Naive thymus-derived CD8-positive, alpha-beta T cell (primary cell): ENCODE measurements around the gene SLC39A13. TPM values are rescaled to one million over a fixed set of nuclear protein-coding genes. Genes with fewer than 3 reads are reported as not detected.

Source experiments
- ATAC-seq, 2 donors: fragments of 150-1000 bp; cut with Tn5 transposase in 1 of 2; sonication (Bioruptor Pico), chemical (Tn5 transposase) in 1 of 2; 1 replicate in 1 of 2; 2 replicates in 1 of 2; pipeline ENCODE4 v1.10.0; 2021; ENCODE audit warnings: mild to moderate bottlenecking in 2 of 2, moderate library complexity in 2 of 2
- POLR2A ChIA-PET: fragments of 350-600 bp; sonication (Branson Sonifier 250); formaldehyde crosslinking; loops from one replicate; lab custom pipeline; 2021; ENCODE audit warnings: antibody characterized with exemption; lab: Charles Lee
- DNase-seq, 10 donors: peaks; one replicate each; pipeline versions ENCODE4 v3.0.0 to v3.0.0-alpha.2; 2020 to 2022
- H3K27ac Mint-ChIP-seq, 10 donors: one replicate each; pipeline ENCODE4 v1.8.0; 2020 to 2022; ENCODE audit warnings: mild to moderate bottlenecking in 10 of 10, mixed read lengths in 10 of 10, moderate library complexity in 4 of 10, inconsistent platforms in 1 of 10
- H3K27me3 Mint-ChIP-seq, 5 donors: one replicate each; pipeline ENCODE4 v1.8.0; 2021 to 2022; ENCODE audit warnings: mixed read lengths in 5 of 5
- H3K36me3 Mint-ChIP-seq, 3 donors: one replicate each; pipeline ENCODE4 v1.8.0; 2020 to 2022; ENCODE audit warnings: mixed read lengths in 3 of 3, mild to moderate bottlenecking in 2 of 3, inconsistent platforms in 1 of 3
- H3K4me1 Mint-ChIP-seq, 4 donors: one replicate each; pipeline ENCODE4 v1.8.0; 2021 to 2022; ENCODE audit warnings: mixed read lengths in 4 of 4
- H3K4me3 Mint-ChIP-seq, 10 donors: one replicate each; pipeline ENCODE4 v1.8.0; 2020 to 2022; ENCODE audit warnings: mild to moderate bottlenecking in 10 of 10, mixed read lengths in 10 of 10, moderate library complexity in 6 of 10, inconsistent platforms in 1 of 10
- H3K9me3 Mint-ChIP-seq, 9 donors: one replicate each; pipeline ENCODE4 v1.8.0; 2020 to 2022; ENCODE audit warnings: mixed read lengths in 9 of 9, mild to moderate bottlenecking in 3 of 9, inconsistent platforms in 1 of 9, moderate library complexity in 1 of 9
- polyA plus RNA-seq, 3 donors: library from polyadenylated mRNA; unstranded; fragments of 300-500 nt; fragmentation: Illumina TruSeq; gene quantifications; one replicate each; pipeline ENCODE4 v1.2.3, GENCODE V29; 2021
- total RNA-seq, 8 experiments: library from RNA in 2 of 8; stranded (reverse) in 2 of 8; gene quantifications; one replicate each; pipeline ENCODE4 v1.2.3 and lab custom pipeline; 2021 to 2026

The SLC39A13 gene
- total and polyA plus RNA-seq, 5 experiments from 2014 or later = 23.8 to 63.9 (median 41.9) TPM

GRCh38 chr11:47394322-47395222 is 13.8 kb upstream of the SLC39A13 start:
- peak overlapping the region; percentile 91 to 96 (median 94) for H3K27ac Mint-ChIP-seq
- POLR2A ChIA-PET = interaction anchor here (0.6 to 11.0 kb wide), 15 partner anchors 7 to 184 kb away, joined by 3 to 147 read pairs (median 4); partner anchors contain the start of genes ACP2, DDB2, KBTBD4 and NDUFS3
- H3K4me1 Mint-ChIP-seq = peaks cover 21 to 83% (median 68%) of the 10 kb centered on the region in 4 donors
- DNase-seq (peak in 6 of 10 donors; percentile 16 to 64 (median 40)), ATAC-seq (peak; percentile 81 to 90)
- H3K4me3 Mint-ChIP-seq = peak overlapping the region; percentile 59 to 85 (median 74)
- no peaks in the 10 kb centered on the region for H3K36me3 Mint-ChIP-seq
- no peaks in the 10 kb centered on the region for H3K9me3 Mint-ChIP-seq
- no peaks in the 10 kb centered on the region for H3K27me3 Mint-ChIP-seq

GRCh38 chr11:47395223-47396048 is 13.0 kb upstream of the SLC39A13 start:
- ATAC-seq (no peak), DNase-seq (no peak)
- H3K36me3 Mint-ChIP-seq = no peaks in the 10 kb centered on the region
- peaks cover 23 to 79% (median 65%) of the 10 kb centered on the region in 4 donors for H3K4me1 Mint-ChIP-seq
- H3K4me3 Mint-ChIP-seq = peak overlapping the region; percentile 36 to 82 (median 74)
- no peaks in the 10 kb centered on the region for H3K27me3 Mint-ChIP-seq
- no peaks in the 10 kb centered on the region for H3K9me3 Mint-ChIP-seq
- POLR2A ChIA-PET = interaction anchor here (1.0 to 11.0 kb wide), 13 partner anchors 6 to 183 kb away, joined by 3 to 147 read pairs (median 5); partner anchors contain the start of genes KBTBD4, NDUFS3, PSMC3 and SLC39A13
- H3K27ac Mint-ChIP-seq = peak overlapping the region; percentile 91 to 96 (median 94)

GRCh38 chr11:47396049-47396320 is 12.4 kb upstream of the SLC39A13 start:
- DNase-seq = no peak
- Mint-ChIP-seq H3K4me1 (peaks cover 23 to 79% (median 65%) of the 10 kb centered on the region in 4 donors), H3K36me3 (no peaks in the 10 kb centered on the region), H3K27ac (peak overlapping the region; percentile 91 to 96 (median 94)), H3K4me3 (peak overlapping the region in 4 of 10 donors; percentile 4 to 79 (median 75)), H3K9me3 (no peaks in the 10 kb centered on the region), H3K27me3 (no peaks in the 10 kb centered on the region)
- no peak for ATAC-seq
- POLR2A ChIA-PET = interaction anchor here (0.7 to 10.4 kb wide), 4 partner anchors 6 to 123 kb away, joined by 3 to 147 read pairs (median 8); partner anchors contain the start of gene PSMC3

GRCh38 chr11:47398011-47398410 is 10.4 kb upstream of the SLC39A13 start:
- Mint-ChIP-seq H3K27me3 (no peaks in the 10 kb centered on the region), H3K36me3 (no peaks in the 10 kb centered on the region), H3K9me3 (no peaks in the 10 kb centered on the region), H3K4me3 (peak overlapping the region in 5 of 10 donors; percentile 18 to 80 (median 53)), H3K4me1 (peaks cover 19 to 71% (median 56%) of the 10 kb centered on the region in 4 donors), H3K27ac (peak overlapping the region in 9 of 10 donors; percentile 72 to 91 (median 84))
- POLR2A ChIA-PET = interaction anchor here (1.3 to 10.4 kb wide), 4 partner anchors 8 to 28 kb away, joined by 4 to 147 read pairs (median 26); partner anchors contain the start of gene PSMC3
- ATAC-seq = no peak
- DNase-seq = no peak

- H3K4me3 Mint-ChIP-seq = peak overlapping the region in 8 of 10 donors; percentile 11 to 85 (median 46)
- DNase-seq (no peak), ATAC-seq (no peak)
- peak overlapping the region in 9 of 10 donors; percentile 72 to 91 (median 84) for H3K27ac Mint-ChIP-seq
- POLR2A ChIA-PET = interaction anchor here (0.9 to 10.4 kb wide), 8 partner anchors 9 to 164 kb away, joined by 3 to 147 read pairs (median 8); partner anchors contain the start of genes PSMC3, SLC39A13 and SPI1
- H3K27me3 Mint-ChIP-seq = no peaks in the 10 kb centered on the region
- no peaks in the 10 kb centered on the region for H3K9me3 Mint-ChIP-seq
- H3K4me1 Mint-ChIP-seq = peaks cover 19 to 70% (median 51%) of the 10 kb centered on the region in 4 donors
- no peaks in the 10 kb centered on the region for H3K36me3 Mint-ChIP-seq
Observed at GRCh38 chr11:47398551-47398950, 9.8 kb upstream of the SLC39A13 start.

GRCh38 chr11:47399860-47400767 is 8.3 kb upstream of the SLC39A13 start:
- peaks cover 17 to 55% (median 39%) of the 10 kb centered on the region in 4 donors for H3K4me1 Mint-ChIP-seq
- H3K27me3 Mint-ChIP-seq = no peaks in the 10 kb centered on the region
- H3K4me3 Mint-ChIP-seq = peak overlapping the region; percentile 80 to 90 (median 87)
- peak overlapping the region; percentile 87 to 97 (median 93) for H3K27ac Mint-ChIP-seq
- H3K9me3 Mint-ChIP-seq = no peaks in the 10 kb centered on the region
- ATAC-seq = peak; percentile 80 to 85
- no peaks in the 10 kb centered on the region for H3K36me3 Mint-ChIP-seq
- POLR2A ChIA-PET = interaction anchor here (0.5 to 10.4 kb wide), 18 partner anchors 8 to 365 kb away, joined by 3 to 147 read pairs (median 3); partner anchors contain the start of genes ACP2, ARFGAP2, DDB2 and SLC39A13
- DNase-seq = peak in 7 of 10 donors; percentile 23 to 63 (median 44)

- peak overlapping the region; percentile 78 to 90 (median 87) for H3K4me3 Mint-ChIP-seq
- H3K9me3 Mint-ChIP-seq = no peaks in the 10 kb centered on the region
- ATAC-seq (peak; percentile 24 to 29), DNase-seq (no peak)
- POLR2A ChIA-PET = interaction anchor here (0.5 to 10.4 kb wide), 11 partner anchors 7 to 246 kb away, joined by 3 to 147 read pairs (median 3); partner anchors contain the start of genes ACP2, ARFGAP2, SLC39A13 and SPI1
- H3K4me1 Mint-ChIP-seq = peaks cover 13 to 48% (median 32%) of the 10 kb centered on the region in 4 donors
- H3K36me3 Mint-ChIP-seq = no peaks in the 10 kb centered on the region
- H3K27me3 Mint-ChIP-seq = no peaks in the 10 kb centered on the region
- peak overlapping the region; percentile 72 to 97 (median 93) for H3K27ac Mint-ChIP-seq
Observed at GRCh38 chr11:47400768-47401279, 7.6 kb upstream of the SLC39A13 start.

GRCh38 chr11:47403135-47403534 is 5.3 kb upstream of the SLC39A13 start:
- Mint-ChIP-seq H3K4me1 (peaks cover 11 to 48% (median 34%) of the 10 kb centered on the region in 4 donors), H3K27me3 (no peaks in the 10 kb centered on the region), H3K27ac (peak overlapping the region in 8 of 10 donors; percentile 2 to 90 (median 57)), H3K9me3 (no peaks in the 10 kb centered on the region), H3K4me3 (no peak overlapping the region), H3K36me3 (no peaks in the 10 kb centered on the region)
- DNase-seq = no peak
- POLR2A ChIA-PET = interaction anchor here (0.6 to 10.4 kb wide), 3 partner anchors 13 to 240 kb away, joined by 3 to 147 read pairs (median 39); no protein-coding TSS in a partner anchor
- no peak for ATAC-seq

GRCh38 chr11:47403571-47403970 is 4.8 kb upstream of the SLC39A13 start:
- Mint-ChIP-seq H3K4me3 (no peak overlapping the region), H3K36me3 (no peaks in the 10 kb centered on the region), H3K27ac (peak overlapping the region in 5 of 10 donors; percentile 20 to 90 (median 58)), H3K27me3 (no peaks in the 10 kb centered on the region), H3K9me3 (no peaks in the 10 kb centered on the region), H3K4me1 (peaks cover 11 to 44% (median 30%) of the 10 kb centered on the region in 4 donors)
- POLR2A ChIA-PET = interaction anchor here (0.6 to 10.4 kb wide), 3 partner anchors 14 to 240 kb away, joined by 3 to 147 read pairs (median 39); no protein-coding TSS in a partner anchor
- ATAC-seq (no peak), DNase-seq (no peak)

- Mint-ChIP-seq H3K4me1 (peaks cover 5 to 31% (median 26%) of the 10 kb centered on the region in 4 donors), H3K9me3 (no peaks in the 10 kb centered on the region), H3K27me3 (no peaks in the 10 kb centered on the region), H3K36me3 (no peaks in the 10 kb centered on the region), H3K27ac (peak overlapping the region; percentile 86 to 96 (median 94)), H3K4me3 (peak overlapping the region; percentile 76 to 94 (median 87))
- no peak for DNase-seq
- no peak for ATAC-seq
- POLR2A ChIA-PET = interaction anchor here (0.9 to 5.9 kb wide), 9 partner anchors 8 to 114 kb away, joined by 3 to 57 read pairs (median 12); partner anchors contain the start of genes PSMC3 and SPI1
Observed at GRCh38 chr11:47406896-47407745, 1.3 kb upstream of the SLC39A13 start.
